Activated CD8-positive, alpha-beta T cell treated with anti-CD3 and anti-CD28 coated beads for 36 hours (primary cell): Measurements from ENCODE around the gene ITGB1BP1. TPM values are rescaled to one million over a fixed set of nuclear protein-coding genes. Genes with fewer than 3 reads are reported as not detected.

Source experiments
- ATAC-seq: fragments of 200-7000 bp; cut with Tn5 transposase; one replicate; pipeline ENCODE4 v1.10.0; 2021; ENCODE audit warnings: mild to moderate bottlenecking, moderate library complexity
- CTCF ChIA-PET: fragments of 350-600 bp; sonication (Branson Sonifier 250); formaldehyde crosslinking; loops from one replicate; lab custom pipeline; 2021; ENCODE audit warnings: antibody characterized with exemption; lab: Charles Lee
- POLR2A ChIA-PET: fragments of 350-600 bp; sonication (Branson Sonifier 250); formaldehyde crosslinking; loops from one replicate; lab custom pipeline; 2021; ENCODE audit warnings: antibody characterized with exemption; lab: Charles Lee
- DNase-seq: peaks from one replicate; pipeline ENCODE4 v3.0.0-alpha.2; 2020
- H3K27ac Mint-ChIP-seq: one replicate; pipeline ENCODE4 v1.8.0; 2021; ENCODE audit warnings: mild to moderate bottlenecking, mixed read lengths
- H3K27me3 Mint-ChIP-seq: one replicate; pipeline ENCODE4 v1.8.0; 2021; ENCODE audit warnings: mixed read lengths
- H3K36me3 Mint-ChIP-seq: one replicate; pipeline ENCODE4 v1.8.0; 2021; ENCODE audit warnings: low read depth, mixed read lengths
- H3K4me1 Mint-ChIP-seq: one replicate; pipeline ENCODE4 v1.8.0; 2021; ENCODE audit warnings: low read depth, mixed read lengths
- H3K4me3 Mint-ChIP-seq: one replicate; pipeline ENCODE4 v1.8.0; 2021; ENCODE audit warnings: mild to moderate bottlenecking, moderate library complexity, mixed read lengths
- H3K9me3 Mint-ChIP-seq: one replicate; pipeline ENCODE4 v1.8.0; 2021; ENCODE audit warnings: mixed read lengths
- CTCF ChIP-seq: fragments of 200-600 bp; IDR thresholded peaks from one replicate; pipeline ENCODE4 v1.8.0; 2022; ENCODE audit warnings: antibody characterized with exemption, mild to moderate bottlenecking
- intact Hi-C: fragments of 100-400 bp; cut with micrococcal nuclease; formaldehyde crosslinking; loops from one replicate; pipeline ENCODE4 v1.10.0; 2022
- total RNA-seq, 2 experiments: library from RNA; stranded (reverse); gene quantifications; one replicate each; pipeline ENCODE4 v1.2.3, GENCODE V29; 2021

ITGB1BP1 gene
- total RNA-seq, 2 experiments from 2014 or later, result 111 to 117 TPM

- no peak overlapping the region for H3K27ac Mint-ChIP-seq
- CTCF ChIA-PET, result no interaction called here
- H3K9me3 Mint-ChIP-seq, result no peaks in the 10 kb centered on the region
- H3K27me3 Mint-ChIP-seq, result no peaks in the 10 kb centered on the region
- H3K36me3 Mint-ChIP-seq, result no peaks in the 10 kb centered on the region
- POLR2A ChIA-PET, result no interaction called here
- ATAC-seq, result no peak
- no peak overlapping the region for H3K4me3 Mint-ChIP-seq
- DNase-seq, result no peak
- intact Hi-C loops, result no loop called here
- H3K4me1 Mint-ChIP-seq, result no peaks in the 10 kb centered on the region
- TF ChIP-seq CTCF, result no peak
These were observed 31.2 kb downstream of the ITGB1BP1 start for GRCh38 chr2:9391961-9392720.

DNA sequence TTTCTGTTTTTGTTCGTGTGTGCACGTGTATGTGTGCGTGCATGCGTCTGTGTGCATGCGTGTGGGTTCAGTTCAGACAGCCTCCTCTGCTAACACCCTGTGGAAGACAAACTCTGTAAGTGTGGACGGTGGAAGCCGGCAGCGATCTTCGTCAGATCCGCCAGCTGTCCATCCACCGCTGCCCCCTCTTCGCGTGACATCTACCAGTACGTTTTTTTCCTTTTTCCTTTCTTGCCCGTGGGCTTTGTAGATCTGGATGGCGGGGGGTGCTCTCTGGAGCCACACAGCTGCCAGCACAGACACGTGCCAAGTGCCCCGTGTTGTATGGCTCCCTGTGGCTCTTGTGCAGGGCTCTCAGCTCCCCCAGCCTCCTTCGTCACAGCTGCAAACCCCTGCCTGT is 32.3 kb downstream of the ITGB1BP1 start:
- TF ChIP-seq CTCF, result no peak
- Mint-ChIP-seq H3K36me3 (no peaks in the 10 kb centered on the region), H3K9me3 (no peaks in the 10 kb centered on the region), H3K27ac (no peak overlapping the region), H3K4me3 (no peak overlapping the region), H3K27me3 (no peaks in the 10 kb centered on the region), H3K4me1 (no peaks in the 10 kb centered on the region)
- ChIA-PET POLR2A (no interaction called here), CTCF (no interaction called here)
- DNase-seq (no peak), ATAC-seq (no peak)
- intact Hi-C loops, result no loop called here

- H3K4me1 Mint-ChIP-seq, result no peaks in the 10 kb centered on the region
- intact Hi-C loops, result no loop called here
- no peaks in the 10 kb centered on the region for H3K9me3 Mint-ChIP-seq
- DNase-seq (no peak), ATAC-seq (no peak)
- H3K27ac Mint-ChIP-seq, result no peak overlapping the region
- POLR2A ChIA-PET, result no interaction called here
- no peaks in the 10 kb centered on the region for H3K36me3 Mint-ChIP-seq
- H3K27me3 Mint-ChIP-seq, result no peaks in the 10 kb centered on the region
- CTCF ChIA-PET, result no interaction called here
- TF ChIP-seq CTCF, result no peak
- H3K4me3 Mint-ChIP-seq, result no peak overlapping the region
These were observed 33.0 kb downstream of the ITGB1BP1 start for GRCh38 chr2:9390151-9390850.

DNA sequence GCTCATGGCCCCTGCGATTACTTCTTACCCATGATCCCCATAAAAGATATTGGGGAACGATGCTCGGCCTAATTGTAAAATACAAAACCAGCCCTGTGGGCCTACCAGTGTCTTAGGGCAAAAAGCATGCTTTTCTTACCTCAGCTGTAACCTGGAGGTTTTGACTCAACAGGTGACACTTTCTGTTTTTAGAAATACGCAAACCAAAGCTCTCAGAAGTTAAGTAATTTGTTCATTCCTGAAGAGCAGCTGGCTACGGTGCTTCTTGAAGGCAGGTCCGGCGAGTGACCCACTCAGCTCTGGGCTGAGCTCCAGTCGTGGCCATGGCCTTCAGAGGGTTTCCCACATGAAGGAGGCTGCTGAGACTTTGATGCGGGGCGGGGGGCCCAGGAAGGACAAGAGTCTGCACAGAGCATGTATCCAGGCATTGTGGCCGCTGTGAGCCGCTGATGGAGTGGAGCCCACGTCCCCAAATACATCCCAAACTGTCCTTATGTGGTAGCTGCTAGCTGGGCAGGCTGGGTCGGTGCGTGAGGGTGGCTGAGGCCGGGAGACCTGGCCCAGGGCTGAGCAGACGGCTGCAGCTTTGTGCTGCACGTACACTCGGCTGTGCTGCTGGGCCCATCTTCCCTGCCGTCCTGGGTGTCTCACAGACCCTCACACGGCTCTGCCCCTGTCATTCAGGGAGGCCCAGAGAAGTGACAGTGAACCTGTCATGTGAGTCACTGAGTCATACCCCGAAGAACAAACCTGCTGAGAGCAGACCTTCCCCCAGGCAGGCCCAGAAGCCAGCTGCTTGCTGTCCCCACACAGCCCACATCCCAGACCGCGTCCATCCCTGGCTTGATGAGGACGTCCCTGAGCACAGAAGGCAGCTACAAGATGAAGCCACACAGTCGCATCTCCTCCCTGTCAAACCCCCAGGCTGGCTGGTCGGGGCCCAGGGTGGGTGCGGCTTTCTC is 34.1 kb downstream of the ITGB1BP1 start:
- POLR2A ChIA-PET, result no interaction called here
- Mint-ChIP-seq H3K4me3 (no peak overlapping the region), H3K9me3 (no peaks in the 10 kb centered on the region), H3K36me3 (no peaks in the 10 kb centered on the region), H3K27ac (no peak overlapping the region), H3K4me1 (no peaks in the 10 kb centered on the region), H3K27me3 (no peaks in the 10 kb centered on the region)
- ATAC-seq, result no peak
- no peak for DNase-seq
- intact Hi-C loops, result no loop called here
- TF ChIP-seq CTCF, result no peak
- CTCF ChIA-PET, result no interaction called here
